Keratinocyte (primary cell): Measurements from ENCODE around the gene CFH.

ENCODE experiments used
- EZH2 ChIP-seq: IDR thresholded peaks from one replicate; pipeline ENCODE4 v1.6.1; 2012; ENCODE audit warnings: inconsistent platforms, mild to moderate bottlenecking, low read length, moderate library complexity
- TF ChIP-seq, protein P1 (sequence below), 3 experiments: IDR thresholded peaks in 1 of 3; conservative IDR thresholded peaks in 1 of 3; optimal IDR thresholded peaks in 1 of 3; 2 replicates in 2 of 3; 3 replicates in 1 of 3; pipeline versions ENCODE3 to v1.5.1; 2011; ENCODE audit warnings: low read length in 3 of 3, mild to moderate bottlenecking in 3 of 3, moderate library complexity in 2 of 3, control low read depth in 1 of 3, inconsistent platforms in 1 of 3; ENCODE audit not compliant: insufficient read depth in 2 of 3; ENCODE audit errors: extremely low read depth in 1 of 3

DNA sequence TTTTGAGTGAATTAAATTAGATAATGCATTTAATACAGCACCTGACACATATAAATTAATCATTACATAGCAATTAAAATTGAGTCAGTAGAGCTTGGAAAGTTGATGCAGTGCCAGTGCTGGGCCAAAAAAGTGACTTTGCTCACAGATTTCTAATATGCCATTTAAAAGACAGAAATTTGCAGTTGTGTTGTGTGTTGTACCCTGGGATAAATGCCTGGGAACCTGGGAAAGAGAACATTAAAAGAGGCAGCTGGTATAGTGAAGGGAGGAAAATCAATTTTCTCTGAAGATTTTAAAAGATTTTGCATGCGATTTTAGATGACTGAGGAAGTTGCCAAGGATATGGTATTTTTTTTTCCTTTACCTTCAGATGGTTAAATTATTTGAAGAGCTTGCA, 10.9 kb upstream of the CFH start:
- TF ChIP-seq, protein P1, sequence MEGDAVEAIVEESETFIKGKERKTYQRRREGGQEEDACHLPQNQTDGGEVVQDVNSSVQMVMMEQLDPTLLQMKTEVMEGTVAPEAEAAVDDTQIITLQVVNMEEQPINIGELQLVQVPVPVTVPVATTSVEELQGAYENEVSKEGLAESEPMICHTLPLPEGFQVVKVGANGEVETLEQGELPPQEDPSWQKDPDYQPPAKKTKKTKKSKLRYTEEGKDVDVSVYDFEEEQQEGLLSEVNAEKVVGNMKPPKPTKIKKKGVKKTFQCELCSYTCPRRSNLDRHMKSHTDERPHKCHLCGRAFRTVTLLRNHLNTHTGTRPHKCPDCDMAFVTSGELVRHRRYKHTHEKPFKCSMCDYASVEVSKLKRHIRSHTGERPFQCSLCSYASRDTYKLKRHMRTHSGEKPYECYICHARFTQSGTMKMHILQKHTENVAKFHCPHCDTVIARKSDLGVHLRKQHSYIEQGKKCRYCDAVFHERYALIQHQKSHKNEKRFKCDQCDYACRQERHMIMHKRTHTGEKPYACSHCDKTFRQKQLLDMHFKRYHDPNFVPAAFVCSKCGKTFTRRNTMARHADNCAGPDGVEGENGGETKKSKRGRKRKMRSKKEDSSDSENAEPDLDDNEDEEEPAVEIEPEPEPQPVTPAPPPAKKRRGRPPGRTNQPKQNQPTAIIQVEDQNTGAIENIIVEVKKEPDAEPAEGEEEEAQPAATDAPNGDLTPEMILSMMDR (optimal IDR thresholded peaks at IDR 0.05 in 1 of 3, IDR thresholded peaks at IDR 0.05 in 1 of 3, conservative IDR thresholded peaks at IDR 0.05 in 1 of 3; ENCODE audit: extremely low read depth in 1 of 3, insufficient read depth in 2 of 3, low read length in 3 of 3), result no peak
- TF ChIP-seq EZH2, result no peak
